Endothelial cell (in vitro differentiated cells): Measurements from ENCODE around the gene ZNF155. TPM values are rescaled to one million over a fixed set of nuclear protein-coding genes. Genes with fewer than 3 reads are reported as not detected.

Source experiments
- DNase-seq: peaks from one replicate; pipeline ENCODE4 v3.0.0; 2021; ENCODE audit warnings: low spot score
- H3K27ac Mint-ChIP-seq: one replicate; pipeline ENCODE4 v1.8.0; 2021; ENCODE audit warnings: mixed read lengths, inconsistent platforms; ENCODE audit not compliant: unreplicated experiment
- H3K27me3 Mint-ChIP-seq: one replicate; pipeline ENCODE4 v1.8.0; 2021; ENCODE audit warnings: mild to moderate bottlenecking, moderate library complexity, mixed read lengths, inconsistent platforms; ENCODE audit not compliant: unreplicated experiment
- H3K36me3 Mint-ChIP-seq: one replicate; pipeline ENCODE4 v1.8.0; 2021; ENCODE audit warnings: mild to moderate bottlenecking, low read depth, mixed read lengths, inconsistent platforms; ENCODE audit not compliant: unreplicated experiment
- H3K4me1 Mint-ChIP-seq: one replicate; pipeline ENCODE4 v1.8.0; 2021; ENCODE audit warnings: mild to moderate bottlenecking, mixed read lengths, inconsistent platforms; ENCODE audit not compliant: unreplicated experiment
- H3K4me3 Mint-ChIP-seq: one replicate; pipeline ENCODE4 v1.8.0; 2021; ENCODE audit warnings: mild to moderate bottlenecking, mixed read lengths, inconsistent platforms; ENCODE audit not compliant: unreplicated experiment
- H3K9me3 Mint-ChIP-seq: one replicate; pipeline ENCODE4 v1.8.0; 2021; ENCODE audit warnings: mixed read lengths, inconsistent platforms; ENCODE audit not compliant: unreplicated experiment
- CTCF ChIP-seq: fragments of 200-600 bp; sonication (generic); IDR thresholded peaks from one replicate; pipeline ENCODE4 v1.5.0; 2021; ENCODE audit warnings: antibody characterized with exemption; ENCODE audit not compliant: unreplicated experiment
- total RNA-seq: library from RNA; stranded (reverse); fragmentation: NEBNext Ultra II Directional; extraction: Animal tissue kit (Norgen Biotek cat#: 25700); gene quantifications from one replicate; pipeline ENCODE4 v1.2.1, GENCODE V29; 2021; ENCODE audit not compliant: unreplicated experiment

Gene ZNF155
- total RNA-seq, 1 donor from 2014 or later, result 10.9 TPM

- Mint-ChIP-seq H3K27ac (no peak overlapping the region), H3K36me3 (no peaks in the 10 kb centered on the region), H3K4me1 (no peaks in the 10 kb centered on the region), H3K4me3 (no peak overlapping the region), H3K27me3 (no peaks in the 10 kb centered on the region), H3K9me3 (peaks cover 4% of the 10 kb centered on the region)
- DNase-seq, result no peak
- TF ChIP-seq CTCF, result no peak
Measured at GRCh38 chr19:44042147-44042546, 58.2 kb downstream of the ZNF155 start.

Other genes with a start within 250 kb of the ZNF155 start
- 38.8 TPM for gene SMG9, start 229.2 kb upstream of the ZNF155 start, total RNA-seq
- gene KCNN4, start 203.2 kb upstream of the ZNF155 start, total RNA-seq, result 0.28 TPM
- not detected for gene LYPD5, start 181.7 kb upstream of the ZNF155 start, total RNA-seq
- 9.3 TPM for gene ZNF283, start 156.9 kb upstream of the ZNF155 start, total RNA-seq
- 3.7 TPM for gene ZNF404, start 100.2 kb upstream of the ZNF155 start, total RNA-seq
- gene ZNF45, start 48.9 kb upstream of the ZNF155 start, total RNA-seq, result 19.4 TPM
- 7.3 TPM for gene ZNF221, start 33.0 kb upstream of the ZNF155 start, total RNA-seq
- 5.6 TPM for gene ZNF230, start 18.8 kb downstream of the ZNF155 start, total RNA-seq
- gene ZNF222, start 41.2 kb downstream of the ZNF155 start, total RNA-seq, result 6.5 TPM
- 10.9 TPM for gene ZNF223, start 67.8 kb downstream of the ZNF155 start, total RNA-seq
- gene ZNF284, start 88.0 kb downstream of the ZNF155 start, total RNA-seq, result 4.0 TPM
- gene ZNF224, start 110.2 kb downstream of the ZNF155 start, total RNA-seq, result 36.0 TPM
- 7.1 TPM for gene ZNF225, start 129.2 kb downstream of the ZNF155 start, total RNA-seq
- 17.8 TPM for gene ZNF234, start 157.4 kb downstream of the ZNF155 start, total RNA-seq
- gene ZNF226, start 180.9 kb downstream of the ZNF155 start, total RNA-seq, result 23.2 TPM
- 29.3 TPM for gene ZNF227, start 228.3 kb downstream of the ZNF155 start, total RNA-seq